Measurements from ENCODE around the gene DGKI.

Gene DGKI

DNA sequence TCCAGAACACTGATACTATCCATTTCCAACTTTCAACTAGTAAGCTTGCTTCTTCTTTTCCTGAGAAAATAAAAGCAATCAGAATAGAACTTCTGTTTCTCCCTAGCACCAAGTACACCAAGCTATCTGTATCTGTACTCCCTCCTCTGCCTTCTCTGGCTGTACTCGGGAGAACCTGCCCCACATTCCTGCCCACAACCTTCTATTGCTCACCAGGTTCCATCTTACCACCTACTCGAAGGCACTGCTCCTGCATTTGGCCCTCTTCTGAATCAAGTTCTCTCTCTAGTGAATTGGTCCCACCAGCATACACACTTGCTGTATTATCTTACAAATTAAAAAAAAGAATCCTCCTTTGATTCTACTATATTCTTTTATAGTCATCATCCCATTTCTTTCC, 333.7 kb downstream of the DGKI start:
- TF ChIP-seq SP1 (IDR thresholded peaks at IDR 0.05) (no peak), ZNF384 (IDR thresholded peaks at IDR 0.05) (no peak), FOXK2 (IDR thresholded peaks at IDR 0.05) (no peak), HDGF (IDR thresholded peaks at IDR 0.05; ENCODE audit: borderline replicate concordance) (no peak), LEF1 (IDR thresholded peaks at IDR 0.05; ENCODE audit: borderline replicate concordance) (no peak), TARDBP (IDR thresholded peaks at IDR 0.05) (no peak)
- DNase-seq (ENCODE audit: extremely low spot score) = no peak
- CTCF ChIA-PET = no interaction called here
- POLR2A ChIA-PET = no interaction called here

DNA sequence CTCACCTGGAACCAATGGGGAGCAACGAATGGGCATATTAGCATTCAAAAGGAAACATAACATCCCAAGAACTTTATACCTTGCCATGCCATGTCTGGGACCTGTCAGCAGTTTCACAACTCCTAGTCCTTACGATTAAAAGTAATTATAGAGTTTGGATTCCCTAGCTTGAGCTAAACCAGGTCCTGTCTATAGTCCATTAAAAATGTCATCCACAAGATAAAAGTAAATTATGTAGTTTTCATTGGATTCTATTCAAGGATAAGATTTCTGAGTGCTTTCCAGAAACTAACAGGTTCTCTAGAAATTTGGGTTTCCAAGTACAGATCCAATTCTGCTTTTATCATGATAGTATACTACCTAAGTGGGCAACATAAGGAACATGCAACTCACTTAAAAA, 339.7 kb downstream of the DGKI start:
- no peak for TF ChIP-seq LEF1 (IDR thresholded peaks at IDR 0.05; ENCODE audit: borderline replicate concordance)
- no peak for TF ChIP-seq CTBP1 (IDR thresholded peaks at IDR 0.05; ENCODE audit: borderline replicate concordance)
- no peak for TF ChIP-seq NFRKB (IDR thresholded peaks at IDR 0.05)
- TF ChIP-seq ELF4 (IDR thresholded peaks at IDR 0.05) = no peak
- no peak for TF ChIP-seq BHLHE40 (IDR thresholded peaks at IDR 0.05; ENCODE audit: borderline replicate concordance)
- TF ChIP-seq ZNF384 (IDR thresholded peaks at IDR 0.05) = no peak
- DNase-seq (ENCODE audit: extremely low spot score) = no peak
- CTCF ChIA-PET = no interaction called here
- POLR2A ChIA-PET = no interaction called here

DNA sequence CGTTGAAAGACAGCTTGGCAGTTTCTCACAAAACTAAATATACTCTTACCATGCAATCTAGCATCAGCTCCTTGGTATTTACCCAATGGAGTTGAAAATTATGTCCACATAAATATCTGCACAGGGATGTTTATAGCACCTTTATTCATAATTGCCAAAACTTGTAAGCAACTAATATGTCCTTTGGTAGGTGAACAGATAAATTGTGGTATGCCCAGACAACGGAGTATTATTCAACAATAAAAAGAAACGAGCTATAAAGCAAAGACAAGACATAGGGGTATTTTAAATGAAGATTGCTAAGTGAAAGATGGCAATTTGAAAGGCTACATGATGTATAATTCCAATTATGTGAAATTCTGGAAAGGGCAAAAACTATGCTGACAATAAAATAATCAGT, 340.7 kb downstream of the DGKI start:
- TF ChIP-seq BHLHE40 (IDR thresholded peaks at IDR 0.05; ENCODE audit: borderline replicate concordance) (no peak), SUZ12 (IDR thresholded peaks at IDR 0.05) (no peak), ZNF384 (IDR thresholded peaks at IDR 0.05) (no peak), SP1 (IDR thresholded peaks at IDR 0.05) (no peak), HDGF (IDR thresholded peaks at IDR 0.05; ENCODE audit: borderline replicate concordance) (no peak), CTBP1 (IDR thresholded peaks at IDR 0.05; ENCODE audit: borderline replicate concordance) (no peak), TARDBP (IDR thresholded peaks at IDR 0.05) (no peak), L3MBTL2 (conservative IDR thresholded peaks at IDR 0.05) (no peak), ELF4 (IDR thresholded peaks at IDR 0.05) (no peak), FOXM1 (IDR thresholded peaks at IDR 0.05; ENCODE audit: borderline replicate concordance) (no peak), LEF1 (IDR thresholded peaks at IDR 0.05; ENCODE audit: borderline replicate concordance) (no peak), FOXA1 (IDR thresholded peaks at IDR 0.05) (no peak), NFRKB (IDR thresholded peaks at IDR 0.05) (no peak), ARNT (IDR thresholded peaks at IDR 0.05) (no peak), PKNOX1 (IDR thresholded peaks at IDR 0.05) (no peak), FOXK2 (IDR thresholded peaks at IDR 0.05) (no peak)
- DNase-seq (ENCODE audit: extremely low spot score) = no peak
- CTCF ChIA-PET = no interaction called here
- POLR2A ChIA-PET = no interaction called here

- POLR2A ChIA-PET = no interaction called here
- DNase-seq (ENCODE audit: extremely low spot score) = no peak
- TF ChIP-seq SP1 (IDR thresholded peaks at IDR 0.05) (no peak), LEF1 (IDR thresholded peaks at IDR 0.05; ENCODE audit: borderline replicate concordance) (no peak), FOXA1 (IDR thresholded peaks at IDR 0.05) (no peak), PKNOX1 (IDR thresholded peaks at IDR 0.05) (no peak), FOXK2 (IDR thresholded peaks at IDR 0.05) (no peak), NFRKB (IDR thresholded peaks at IDR 0.05) (no peak), TARDBP (IDR thresholded peaks at IDR 0.05) (no peak), L3MBTL2 (conservative IDR thresholded peaks at IDR 0.05) (no peak), FOXM1 (IDR thresholded peaks at IDR 0.05; ENCODE audit: borderline replicate concordance) (no peak)
- CTCF ChIA-PET = no interaction called here
Observed at GRCh38 chr7:137501562-137501961, 345.2 kb downstream of the DGKI start.

DNA sequence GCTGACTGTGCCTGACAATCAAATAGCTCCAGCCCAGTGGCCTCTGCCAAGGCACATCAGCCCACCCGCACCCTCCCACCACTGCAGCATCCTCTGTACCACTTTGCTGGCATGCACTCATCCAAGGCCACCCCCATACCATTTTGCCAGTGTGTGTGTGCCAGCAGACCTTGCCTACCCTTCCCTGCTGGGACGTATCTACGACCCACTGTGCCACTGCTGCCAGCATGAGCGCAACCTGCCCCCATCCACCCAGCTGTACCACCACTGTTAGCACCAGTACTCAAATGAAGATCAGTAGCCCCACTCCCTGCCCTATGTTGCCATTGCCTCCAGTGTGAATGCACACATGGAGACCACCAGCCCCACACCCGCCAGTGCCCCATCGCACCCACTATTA, 353.9 kb downstream of the DGKI start:
- ChIA-PET CTCF (no interaction called here), POLR2A (no interaction called here)
- no peak for DNase-seq (ENCODE audit: extremely low spot score)
- TF ChIP-seq FOXK2 (IDR thresholded peaks at IDR 0.05) = no peak
- TF ChIP-seq NFRKB (IDR thresholded peaks at IDR 0.05) = no peak
- no peak for TF ChIP-seq LEF1 (IDR thresholded peaks at IDR 0.05; ENCODE audit: borderline replicate concordance)
- no peak for TF ChIP-seq BHLHE40 (IDR thresholded peaks at IDR 0.05; ENCODE audit: borderline replicate concordance)
- TF ChIP-seq ZNF384 (IDR thresholded peaks at IDR 0.05) = no peak

DNA sequence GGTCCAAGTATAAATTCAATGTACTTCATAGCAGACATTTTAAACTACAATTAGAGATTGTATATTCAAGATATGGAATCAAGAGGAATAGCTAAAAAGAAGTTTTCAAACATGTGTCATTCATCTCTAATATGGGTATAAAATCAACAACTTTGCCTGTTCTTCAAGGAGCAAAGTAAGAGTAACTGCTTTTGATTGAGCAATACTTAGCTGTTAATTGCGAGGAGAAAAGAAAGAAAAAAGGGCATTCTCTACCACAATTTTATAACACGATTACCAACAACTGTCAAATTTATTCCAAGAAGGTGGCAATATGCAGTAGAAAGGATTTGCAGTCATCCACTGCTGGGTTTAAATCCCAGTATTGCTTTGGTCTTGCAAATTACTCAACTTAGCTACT, 356.9 kb downstream of the DGKI start:
- CTCF ChIA-PET = no interaction called here
- TF ChIP-seq SUZ12 (IDR thresholded peaks at IDR 0.05) = no peak
- no peak for TF ChIP-seq FOXM1 (IDR thresholded peaks at IDR 0.05; ENCODE audit: borderline replicate concordance)
- TF ChIP-seq HDGF (IDR thresholded peaks at IDR 0.05; ENCODE audit: borderline replicate concordance) = no peak
- TF ChIP-seq L3MBTL2 (conservative IDR thresholded peaks at IDR 0.05) = no peak
- no peak for TF ChIP-seq ARNT (IDR thresholded peaks at IDR 0.05)
- no peak for TF ChIP-seq NFRKB (IDR thresholded peaks at IDR 0.05)
- TF ChIP-seq ZNF384 (IDR thresholded peaks at IDR 0.05) = no peak
- no peak for TF ChIP-seq SP1 (IDR thresholded peaks at IDR 0.05)
- TF ChIP-seq ELF4 (IDR thresholded peaks at IDR 0.05) = no peak
- no peak for TF ChIP-seq FOXK2 (IDR thresholded peaks at IDR 0.05)
- no peak for TF ChIP-seq BHLHE40 (IDR thresholded peaks at IDR 0.05; ENCODE audit: borderline replicate concordance)
- TF ChIP-seq TARDBP (IDR thresholded peaks at IDR 0.05) = no peak
- no peak for TF ChIP-seq LEF1 (IDR thresholded peaks at IDR 0.05; ENCODE audit: borderline replicate concordance)
- no peak for TF ChIP-seq PKNOX1 (IDR thresholded peaks at IDR 0.05)
- TF ChIP-seq CTBP1 (IDR thresholded peaks at IDR 0.05; ENCODE audit: borderline replicate concordance) = no peak
- TF ChIP-seq FOXA1 (IDR thresholded peaks at IDR 0.05) = no peak
- DNase-seq (ENCODE audit: extremely low spot score) = no peak
- POLR2A ChIA-PET = no interaction called here

- CTCF ChIA-PET = no interaction called here
Observed at GRCh38 chr7:137488038-137488437, 358.7 kb downstream of the DGKI start.

More at GRCh38 chr7:137488038-137488437, 358.7 kb downstream of the DGKI start:
- DNase-seq (ENCODE audit: extremely low spot score) = no peak
- TF ChIP-seq L3MBTL2 (conservative IDR thresholded peaks at IDR 0.05) (no peak), CTBP1 (IDR thresholded peaks at IDR 0.05; ENCODE audit: borderline replicate concordance) (no peak), ZNF384 (IDR thresholded peaks at IDR 0.05) (no peak), TARDBP (IDR thresholded peaks at IDR 0.05) (no peak), ARNT (IDR thresholded peaks at IDR 0.05) (no peak), FOXM1 (IDR thresholded peaks at IDR 0.05; ENCODE audit: borderline replicate concordance) (no peak), FOXA1 (IDR thresholded peaks at IDR 0.05) (no peak), FOXK2 (IDR thresholded peaks at IDR 0.05) (no peak), ELF4 (IDR thresholded peaks at IDR 0.05) (no peak), PKNOX1 (IDR thresholded peaks at IDR 0.05) (no peak), LEF1 (IDR thresholded peaks at IDR 0.05; ENCODE audit: borderline replicate concordance) (no peak), SUZ12 (IDR thresholded peaks at IDR 0.05) (no peak)
- POLR2A ChIA-PET = no interaction called here
